HCT116 (cell line): ENCODE results near the gene HK1. TPM values are rescaled to one million over a fixed set of nuclear protein-coding genes. Genes with fewer than 3 reads are reported as not detected.

Experiments
- ATAC-seq: fragments of 200-7000 bp; cut with Tn5 transposase; 2 replicates; pipeline ENCODE4 v1.9.1; 2020; ENCODE audit warnings: mild to moderate bottlenecking, moderate library complexity
- BruUV-seq: library from RNA; stranded (reverse); fragments of 400-500 nt; replicated peaks from 2 replicates; lab custom pipeline; 2021; lab: Mats Ljungman, UMichigan
- CTCF ChIA-PET: fragments of 300-600 bp; sonication (Branson Sonifier 250); formaldehyde crosslinking; loops from one replicate; lab custom pipeline; 2021; ENCODE audit warnings: antibody characterized with exemption; lab: Charles Lee
- POLR2A ChIA-PET: fragments of 300-600, 350-600 bp; sonication (Branson Sonifier 250); formaldehyde crosslinking; loops from one replicate; lab custom pipeline; 2021; ENCODE audit warnings: antibody characterized with exemption; lab: Charles Lee
- RAD21 ChIA-PET, 2 experiments: fragments of 300-600 bp; sonication (Branson Sonifier 250); formaldehyde crosslinking; loops; one replicate each; lab custom pipeline; 2023; ENCODE audit warnings: low total read pairs in 2 of 2; ENCODE audit not compliant: uncharacterized antibody in 2 of 2, unreplicated experiment in 2 of 2, low non-redundant PET in 1 of 2; lab: Charles Lee
- DNase-seq: peaks from one replicate; pipeline ENCODE4 v3.0.0-alpha.2; 2010; ENCODE audit warnings: low read depth, low spot score
- H2AFZ ChIP-seq: fragments of 200-600 bp; shearing (Covaris generic), sonication (generic); 2 replicates; pipeline ENCODE4 v1.6.1; 2017; ENCODE audit warnings: low read depth, mixed run types, mixed read lengths, antibody characterized with exemption, low read length; ENCODE audit not compliant: poor library complexity, severe bottlenecking
- H3K27ac ChIP-seq: 2 replicates; pipeline ENCODE4 v1.5.1; 2012; ENCODE audit warnings: low read depth, low read length
- H3K27me3 ChIP-seq: fragments of 200-600 bp; sonication (generic); 2 replicates; pipeline ENCODE4 v1.6.1; 2016; ENCODE audit warnings: mixed run types, low read length, mixed read lengths; ENCODE audit not compliant: insufficient read depth
- H3K36me3 ChIP-seq, 2 experiments: fragments of 200-500 bp in 1 of 2; fragments of 200-600 bp in 1 of 2; sonication (Bioruptor generic) in 1 of 2; sonication (generic) in 1 of 2; 2 replicates each; pipeline versions ENCODE4 v1.5.1 to v1.6.1; 2014 to 2016; ENCODE audit warnings: low read length in 2 of 2, inconsistent platforms in 1 of 2, mixed read lengths in 1 of 2, mixed run types in 1 of 2; ENCODE audit not compliant: insufficient read depth in 2 of 2, control insufficient read depth in 1 of 2
- H3K4me1 ChIP-seq, 2 experiments: fragments of 200-600 bp in 1 of 2; sonication (generic) in 1 of 2; 2 replicates each; pipeline versions ENCODE4 v1.5.1 to v1.6.1; 2012 to 2017; ENCODE audit warnings: low read length in 2 of 2, inconsistent platforms in 1 of 2, mild to moderate bottlenecking in 1 of 2, mixed read lengths in 1 of 2, mixed run types in 1 of 2, moderate library complexity in 1 of 2; ENCODE audit not compliant: insufficient read depth in 2 of 2, control insufficient read depth in 1 of 2
- H3K4me2 ChIP-seq: fragments of 200-600 bp; sonication (generic); 2 replicates; pipeline ENCODE4 v1.6.1; 2017; ENCODE audit warnings: mixed run types, low read length, mixed read lengths
- H3K4me3 ChIP-seq, 2 experiments: fragments of 200-600 bp in 1 of 2; sonication (generic) in 1 of 2; replicated peaks in 1 of 2; 2 replicates each; pipeline ENCODE4 v1.5.1; 2011 to 2016; ENCODE audit warnings: low read length in 2 of 2, control low read depth in 1 of 2, low read depth in 1 of 2, mild to moderate bottlenecking in 1 of 2, mixed read lengths in 1 of 2, mixed run types in 1 of 2
- H3K79me2 ChIP-seq: fragments of 200-600 bp; sonication (generic); 2 replicates; pipeline ENCODE4 v1.6.1; 2017; ENCODE audit warnings: mild to moderate bottlenecking, mixed run types, low read length, moderate library complexity, mixed read lengths; ENCODE audit not compliant: insufficient read depth
- H3K9ac ChIP-seq: fragments of 200-600 bp; sonication (generic); 2 replicates; pipeline ENCODE4 v1.6.1; 2016; ENCODE audit warnings: low read length, mixed read lengths
- H3K9me2 ChIP-seq: fragments of 200-600 bp; sonication (generic), shearing (Covaris generic); 2 replicates; pipeline ENCODE4 v1.6.1; 2017; ENCODE audit warnings: mixed run types, mild to moderate bottlenecking, moderate library complexity; ENCODE audit not compliant: insufficient read depth
- H3K9me3 ChIP-seq, 2 experiments: fragments of 200-500 bp in 1 of 2; fragments of 200-600 bp in 1 of 2; sonication (Bioruptor generic) in 1 of 2; sonication (generic) in 1 of 2; 2 replicates each; pipeline ENCODE4 v1.6.1; 2014 to 2017; ENCODE audit warnings: low read length in 2 of 2, mixed read lengths in 2 of 2, inconsistent platforms in 1 of 2, low read depth in 1 of 2, mild to moderate bottlenecking in 1 of 2, mixed run types in 1 of 2, moderate library complexity in 1 of 2; ENCODE audit not compliant: control insufficient read depth in 1 of 2, insufficient read depth in 1 of 2
- H4K20me1 ChIP-seq: fragments of 200-600 bp; sonication (generic), shearing (Covaris generic); 2 replicates; pipeline ENCODE4 v1.6.1; 2017; ENCODE audit warnings: mixed run types, mild to moderate bottlenecking, moderate library complexity; ENCODE audit not compliant: insufficient read depth
- CTCF ChIP-seq, 3 experiments: fragments of 200-600 bp in 1 of 3; sonication (generic) in 1 of 3; IDR thresholded peaks in 2 of 3; conservative IDR thresholded peaks in 1 of 3; 2 replicates each; pipeline ENCODE4 v1.5.1; 2012 to 2017; ENCODE audit warnings: low read depth in 2 of 3, low read length in 2 of 3, antibody characterized with exemption in 1 of 3, borderline replicate concordance in 1 of 3, control low read depth in 1 of 3, mild to moderate bottlenecking in 1 of 3, mixed read lengths in 1 of 3, mixed run types in 1 of 3, moderate library complexity in 1 of 3; ENCODE audit not compliant: insufficient read depth in 1 of 3
- ELF1 ChIP-seq: IDR thresholded peaks from 2 replicates; pipeline ENCODE4 v1.6.1; 2012; ENCODE audit warnings: low read depth, borderline replicate concordance
- EZH2 ChIP-seq: fragments of 200-600 bp; sonication (generic); IDR thresholded peaks from 2 replicates; pipeline ENCODE4 v1.6.1; 2017; ENCODE audit warnings: antibody characterized with exemption, mixed run types
- FOSL1 ChIP-seq: IDR thresholded peaks from 2 replicates; pipeline ENCODE4 v1.6.1; 2012; ENCODE audit warnings: low read depth
- RAD21 ChIP-seq: IDR thresholded peaks from 2 replicates; pipeline ENCODE4 v1.6.1; 2012; ENCODE audit warnings: low read depth, mild to moderate bottlenecking
- SP1 ChIP-seq: IDR thresholded peaks from 2 replicates; pipeline ENCODE4 v1.6.1; 2012; ENCODE audit warnings: low read depth
- ZFX ChIP-seq: fragments of 450-650 bp; IDR thresholded peaks from 2 replicates; pipeline ENCODE4 v1.6.1; 2017
- ZNF274 ChIP-seq: fragments of 200-500 bp; sonication (Bioruptor generic); IDR thresholded peaks from 2 replicates; pipeline ENCODE4 v1.6.1; 2014; ENCODE audit warnings: mild to moderate bottlenecking, low read depth, low read length, inconsistent platforms
- intact Hi-C: fragments of 100-400 bp; cut with micrococcal nuclease; formaldehyde crosslinking; loops from 2 replicates; pipeline ENCODE4 v1.10.0; 2022
- total RNA-seq: library from RNA; stranded (reverse); gene quantifications from one replicate; pipeline ENCODE4 v1.2.1, GENCODE V29; 2021; ENCODE audit not compliant: unreplicated experiment

HK1 gene
- total RNA-seq, 1 experiment from 2014 or later: 50.3 TPM

- no peak overlapping the region for H3K4me2 ChIP-seq
- no peak overlapping the region for H3K9ac ChIP-seq
- DNase-seq: no peak
- H3K36me3 ChIP-seq: peaks cover 8 to 11% of the 10 kb centered on the region in 2 experiments; a peak in 3 of 4 replicates
- POLR2A ChIA-PET: no interaction called here
- BruUV-seq: no TSS peak
- H3K9me2 ChIP-seq: no peaks in the 10 kb centered on the region
- H3K79me2 ChIP-seq: no peaks in the 10 kb centered on the region
- H3K4me1 ChIP-seq: 0 out of 4 replicates have a peak, but pooled peaks cover 0 to 3% of the 10 kb centered on the region in 2 experiments
- no peak overlapping the region for H3K27ac ChIP-seq
- TF ChIP-seq ELF1 (no peak), CTCF (IDR thresholded peaks at IDR 0.05 in 2 of 3, conservative IDR thresholded peaks at IDR 0.05 in 1 of 3; ENCODE audit: borderline replicate concordance in 1 of 3, insufficient read depth in 1 of 3, low read depth in 2 of 3, low read length in 2 of 3) (no peak), SP1 (no peak), ZNF274 (no peak), FOSL1 (no peak), RAD21 (no peak), ZFX (no peak), EZH2 (no peak)
- TF ChIP-seq, all 23 proteins: peak for 0
- Histone ChIP-seq H3K4me3 (no peak overlapping the region), H3K9me3 (no peaks in the 10 kb centered on the region), H2AFZ (no peak overlapping the region), H3K27me3 (no peaks in the 10 kb centered on the region), H4K20me1 (no peaks in the 10 kb centered on the region)
- ChIA-PET CTCF (no interaction called here), RAD21 (no interaction called here)
- ATAC-seq: no peak
- intact Hi-C loops: no loop called here
Observed at GRCh38 chr10:69385454-69386350, 107.4 kb downstream of the HK1 start.
